ENCODE results near the gene PAX5.

Gene PAX5

GRCh38 chr9:36971935-36972488, 62.1 kb downstream of the PAX5 start:
- Histone ChIP-seq H3K4me3 (ENCODE audit: low read length) (no peak overlapping the region), H3K4me1 (ENCODE audit: low read length) (no peaks in the 10 kb centered on the region), H3K9me2 (replicated peaks; ENCODE audit: insufficient read depth, low read length) (no peaks in the 10 kb centered on the region), H3K79me2 (ENCODE audit: low read length) (no peaks in the 10 kb centered on the region), H3K27me3 (replicated peaks; ENCODE audit: insufficient read depth, low read length) (no peaks in the 10 kb centered on the region), H2AFZ (ENCODE audit: low read length) (no peak overlapping the region), H4K20me1 (ENCODE audit: insufficient read depth, low read length) (no peaks in the 10 kb centered on the region), H3K4me2 (ENCODE audit: low read depth, low read length) (no peak overlapping the region), H3F3A (ENCODE audit: insufficient read depth, low read length) (no peaks in the 10 kb centered on the region), H3K9me3 (replicated peaks; ENCODE audit: insufficient read depth, low read length) (no peaks in the 10 kb centered on the region), H3K27ac (ENCODE audit: low read length) (no peak overlapping the region), H3K9ac (ENCODE audit: low read length) (no peak overlapping the region), H3K36me3 (replicated peaks; ENCODE audit: insufficient read depth, low read length) (no peaks in the 10 kb centered on the region)
- TF ChIP-seq CTCF (IDR thresholded peaks at IDR 0.05; ENCODE audit: low read length) = no peak
- TF ChIP-seq EZH2 (optimal IDR thresholded peaks at IDR 0.05; ENCODE audit: low read depth, low read length) = no peak
- TF ChIP-seq EZH2phosphoT487 (IDR thresholded peaks at IDR 0.05; ENCODE audit: low read length) = no peak
- DNase-seq = no peak

GRCh38 chr9:36970007-36970888, 63.8 kb downstream of the PAX5 start:
- Histone ChIP-seq H2AFZ (ENCODE audit: low read length) (no peak overlapping the region), H3K9me2 (replicated peaks; ENCODE audit: insufficient read depth, low read length) (no peaks in the 10 kb centered on the region), H4K20me1 (ENCODE audit: insufficient read depth, low read length) (no peaks in the 10 kb centered on the region), H3K79me2 (ENCODE audit: low read length) (no peaks in the 10 kb centered on the region), H3K36me3 (replicated peaks; ENCODE audit: insufficient read depth, low read length) (no peaks in the 10 kb centered on the region), H3K4me2 (ENCODE audit: low read depth, low read length) (no peak overlapping the region), H3F3A (ENCODE audit: insufficient read depth, low read length) (no peaks in the 10 kb centered on the region), H3K27me3 (replicated peaks; ENCODE audit: insufficient read depth, low read length) (no peaks in the 10 kb centered on the region), H3K4me3 (ENCODE audit: low read length) (no peak overlapping the region), H3K27ac (ENCODE audit: low read length) (no peak overlapping the region), H3K9me3 (replicated peaks; ENCODE audit: insufficient read depth, low read length) (no peaks in the 10 kb centered on the region), H3K9ac (ENCODE audit: low read length) (no peak overlapping the region), H3K4me1 (ENCODE audit: low read length) (no peaks in the 10 kb centered on the region)
- TF ChIP-seq EZH2phosphoT487 (IDR thresholded peaks at IDR 0.05; ENCODE audit: low read length) = no peak
- TF ChIP-seq EZH2 (optimal IDR thresholded peaks at IDR 0.05; ENCODE audit: low read depth, low read length) = no peak
- TF ChIP-seq CTCF (IDR thresholded peaks at IDR 0.05; ENCODE audit: low read length) = no peak
- DNase-seq = no peak

- Histone ChIP-seq H3K27ac (ENCODE audit: low read length) (no peak overlapping the region), H3K9ac (ENCODE audit: low read length) (no peak overlapping the region), H3K9me2 (replicated peaks; ENCODE audit: insufficient read depth, low read length) (no peaks in the 10 kb centered on the region), H3K79me2 (ENCODE audit: low read length) (no peaks in the 10 kb centered on the region), H3F3A (ENCODE audit: insufficient read depth, low read length) (no peaks in the 10 kb centered on the region), H3K4me3 (ENCODE audit: low read length) (no peak overlapping the region), H4K20me1 (ENCODE audit: insufficient read depth, low read length) (no peaks in the 10 kb centered on the region), H3K36me3 (replicated peaks; ENCODE audit: insufficient read depth, low read length) (no peaks in the 10 kb centered on the region), H3K27me3 (replicated peaks; ENCODE audit: insufficient read depth, low read length) (no peaks in the 10 kb centered on the region), H2AFZ (ENCODE audit: low read length) (no peak overlapping the region), H3K4me2 (ENCODE audit: low read depth, low read length) (no peak overlapping the region), H3K9me3 (replicated peaks; ENCODE audit: insufficient read depth, low read length) (no peaks in the 10 kb centered on the region), H3K4me1 (ENCODE audit: low read length) (no peaks in the 10 kb centered on the region)
- DNase-seq = no peak
- TF ChIP-seq EZH2phosphoT487 (IDR thresholded peaks at IDR 0.05; ENCODE audit: low read length) = no peak
- TF ChIP-seq CTCF (IDR thresholded peaks at IDR 0.05; ENCODE audit: low read length) = no peak
- TF ChIP-seq EZH2 (optimal IDR thresholded peaks at IDR 0.05; ENCODE audit: low read depth, low read length) = no peak
These were observed 64.8 kb downstream of the PAX5 start for GRCh38 chr9:36969216-36969771.
